T follicular helper cell (primary cell): ENCODE results near the gene LRRC43.

Experiments
- DNase-seq: peaks from one replicate; pipeline ENCODE4 v3.0.0-alpha.2; 2020; ENCODE audit warnings: low read depth

The LRRC43 gene

GRCh38 chr12:122226366-122227125 lies 43.6 kb downstream of the LRRC43 start:
- DNase-seq = no peak

GRCh38 chr12:122227341-122227740 lies 44.4 kb downstream of the LRRC43 start:
- no peak for DNase-seq

GRCh38 chr12:122228092-122228491 lies 45.2 kb downstream of the LRRC43 start:
- no peak for DNase-seq

GRCh38 chr12:122230798-122231197 lies 47.9 kb downstream of the LRRC43 start:
- DNase-seq = no peak

GRCh38 chr12:122232691-122233090 lies 49.8 kb downstream of the LRRC43 start:
- DNase-seq = no peak

GRCh38 chr12:122235741-122236140 lies 52.8 kb downstream of the LRRC43 start:
- DNase-seq = no peak

DNA sequence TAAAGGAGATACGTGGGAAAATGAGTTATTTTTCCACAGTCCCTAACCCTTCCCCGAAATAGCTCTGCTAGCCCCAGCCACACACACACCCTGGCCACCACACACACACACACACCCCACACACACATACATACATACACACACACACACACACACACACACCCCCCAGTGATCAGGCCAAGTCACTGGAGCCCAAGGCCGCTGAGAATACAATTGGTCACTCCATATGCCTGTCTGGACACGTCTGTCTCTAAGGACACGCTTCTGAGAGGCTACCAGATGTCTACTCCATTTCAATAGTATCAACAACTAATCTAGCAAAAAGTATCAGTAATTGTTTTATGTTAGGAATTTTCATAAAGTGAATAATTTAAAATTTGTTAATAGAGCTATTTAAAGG lies 55.9 kb downstream of the LRRC43 start:
- DNase-seq = no peak

DNA sequence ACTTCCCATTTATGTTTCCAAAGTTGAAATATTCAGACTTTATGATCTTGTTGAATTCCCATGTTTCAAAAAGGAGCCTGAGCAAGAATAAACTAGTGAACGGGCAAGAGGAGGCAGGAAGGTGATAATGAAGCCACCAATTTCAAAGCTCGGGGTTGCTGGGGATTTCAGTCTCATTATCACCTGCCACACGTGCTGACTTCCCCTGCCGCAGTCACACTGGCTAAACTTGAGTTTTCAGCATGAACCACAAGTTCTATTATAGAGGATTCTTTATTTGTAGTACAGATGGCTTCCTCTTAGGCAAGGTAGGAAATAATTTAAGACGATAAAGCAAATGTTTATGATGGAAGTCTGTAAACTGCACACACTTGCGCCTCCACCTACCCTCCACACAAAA lies 61.0 kb downstream of the LRRC43 start:
- no peak for DNase-seq

GRCh38 chr12:122244565-122245371 lies 61.8 kb downstream of the LRRC43 start:
- no peak for DNase-seq

DNA sequence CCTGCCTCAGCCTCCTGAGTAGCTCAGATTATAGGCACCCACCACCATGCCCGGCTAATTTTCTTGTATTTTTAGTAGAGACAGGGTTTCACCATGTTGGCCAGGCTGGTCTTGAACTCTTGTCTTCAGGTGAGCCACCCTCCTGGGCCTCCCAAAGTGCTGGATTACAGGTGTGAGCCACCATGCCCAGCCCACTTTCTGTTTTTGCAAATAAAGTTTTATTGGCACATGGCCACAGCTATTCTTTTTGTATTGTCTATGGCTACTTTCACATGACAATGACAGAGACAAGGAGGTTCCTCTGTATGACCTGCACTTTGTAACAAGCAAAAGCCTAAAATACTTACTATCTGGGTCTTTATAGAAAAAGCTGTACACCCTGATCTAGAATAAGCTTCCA lies 62.6 kb downstream of the LRRC43 start:
- no peak for DNase-seq

GRCh38 chr12:122250047-122250446 lies 67.1 kb downstream of the LRRC43 start:
- DNase-seq = no peak

DNA sequence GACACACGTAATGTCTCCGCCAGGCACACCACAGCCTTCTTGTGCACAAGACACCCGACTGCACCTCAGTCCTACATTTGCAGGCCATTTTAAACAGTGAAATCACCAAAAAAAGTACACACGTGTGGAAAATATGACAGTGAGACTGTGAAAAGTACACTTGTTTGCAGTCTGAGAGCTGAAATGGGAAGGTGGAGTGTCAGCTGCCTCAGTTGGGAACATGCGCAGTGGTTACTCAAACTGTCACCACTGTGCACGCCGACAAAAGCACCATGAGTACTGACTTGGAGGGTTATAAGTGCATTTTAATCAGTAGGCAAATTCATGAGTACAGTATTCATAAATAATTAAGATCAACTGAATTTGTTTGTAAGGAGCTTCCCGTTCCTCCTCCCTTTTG lies 67.6 kb downstream of the LRRC43 start:
- DNase-seq = no peak
